Loucy (cell line): ENCODE data around the gene USP2.
A peak's percentile ranks its signal among the peaks of the same experiment; 100 is the strongest.
"Not testable (repeated sequence)": the region's sequence is repeated elsewhere in the genome, so short reads cannot be mapped to it uniquely, and the experiment has no call there.

Experiments
- H2AFZ ChIP-seq: fragments of 200-600 bp; sonication (generic); 2 replicates; pipeline ENCODE4 v1.6.0; 2016; ENCODE audit warnings: antibody characterized with exemption, mild to moderate bottlenecking, low read length, moderate library complexity
- H3F3A ChIP-seq: fragments of 200-600 bp; 2 replicates; pipeline ENCODE4 v1.6.0; 2016; ENCODE audit warnings: antibody characterized with exemption, low read depth, mild to moderate bottlenecking
- H3K27me3 ChIP-seq: fragments of 200-600 bp; sonication (generic); 2 replicates; pipeline ENCODE4 v1.6.1; 2014; ENCODE audit warnings: low read length, mild to moderate bottlenecking; ENCODE audit not compliant: insufficient read depth, poor library complexity, severe bottlenecking
- H3K36me3 ChIP-seq: fragments of 200-600 bp; sonication (generic); 2 replicates; pipeline ENCODE4 v1.6.1; 2016; ENCODE audit warnings: low read length; ENCODE audit not compliant: insufficient read depth
- H3K4me1 ChIP-seq: fragments of 200-600 bp; sonication (generic); 2 replicates; pipeline ENCODE4 v1.5.1; 2014; ENCODE audit warnings: low read length, mild to moderate bottlenecking; ENCODE audit not compliant: insufficient read depth, poor library complexity, severe bottlenecking
- H3K4me2 ChIP-seq: fragments of 200-600 bp; sonication (generic); 2 replicates; pipeline ENCODE4 v1.6.0; 2014; ENCODE audit warnings: antibody characterized with exemption, low read length, low read depth, mild to moderate bottlenecking; ENCODE audit not compliant: poor library complexity, severe bottlenecking
- H3K4me3 ChIP-seq: fragments of 200-600 bp; sonication (generic); 2 replicates; pipeline ENCODE4 v1.5.1; 2014; ENCODE audit warnings: low read length, mild to moderate bottlenecking, mixed read lengths; ENCODE audit not compliant: poor library complexity, severe bottlenecking
- H3K79me2 ChIP-seq: fragments of 200-600 bp; sonication (generic); 2 replicates; pipeline ENCODE4 v1.6.1; 2014; ENCODE audit warnings: low read length; ENCODE audit not compliant: insufficient read depth
- H3K9ac ChIP-seq: fragments of 200-600 bp; sonication (generic); 2 replicates; pipeline ENCODE4 v1.6.0; 2014; ENCODE audit warnings: mild to moderate bottlenecking, low read depth, low read length, moderate library complexity; ENCODE audit not compliant: poor library complexity, severe bottlenecking
- H3K9me2 ChIP-seq: fragments of 200-600 bp; sonication (generic); replicated peaks from 2 replicates; pipeline ENCODE4 v1.6.1; 2016; ENCODE audit warnings: low read depth, low read length, mixed read lengths
- H3K9me3 ChIP-seq: fragments of 200-600 bp; sonication (generic); 2 replicates; pipeline ENCODE4 v1.6.1; 2014; ENCODE audit warnings: mild to moderate bottlenecking, antibody characterized with exemption, low read length, low read depth; ENCODE audit not compliant: insufficient read depth
- H4K20me1 ChIP-seq: fragments of 200-600 bp; sonication (generic); 2 replicates; pipeline ENCODE4 v1.6.0; 2014; ENCODE audit warnings: antibody characterized with exemption, low read length, mild to moderate bottlenecking; ENCODE audit not compliant: insufficient read depth, poor library complexity, severe bottlenecking
- EZH2phosphoT487 ChIP-seq: fragments of 200-600 bp; IDR thresholded peaks from 2 replicates; pipeline ENCODE4 v1.6.1; 2018; ENCODE audit warnings: antibody characterized with exemption, mild to moderate bottlenecking, moderate library complexity, borderline replicate concordance
- TF ChIP-seq, protein P1 (sequence below): fragments of 200-600 bp; sonication (generic); conservative IDR thresholded peaks from 2 replicates; pipeline ENCODE4 v1.5.1; 2014; ENCODE audit warnings: mild to moderate bottlenecking, antibody characterized with exemption, low read length

USP2 gene

GRCh38 chr11:119389611-119390254, 8.2 kb upstream of the USP2 start:
- Histone ChIP-seq H3F3A (no peaks in the 10 kb centered on the region), H3K36me3 (no peaks in the 10 kb centered on the region), H3K9me2 (no peaks in the 10 kb centered on the region), H3K9ac (no peak overlapping the region), H2AFZ (no peak overlapping the region), H3K4me1 (no peaks in the 10 kb centered on the region), H3K4me2 (no peak overlapping the region), H4K20me1 (no peaks in the 10 kb centered on the region), H3K9me3 (no peaks in the 10 kb centered on the region), H3K79me2 (no peaks in the 10 kb centered on the region), H3K27me3 (no peaks in the 10 kb centered on the region), H3K4me3 (no peak overlapping the region)
- TF ChIP-seq, protein P1, sequence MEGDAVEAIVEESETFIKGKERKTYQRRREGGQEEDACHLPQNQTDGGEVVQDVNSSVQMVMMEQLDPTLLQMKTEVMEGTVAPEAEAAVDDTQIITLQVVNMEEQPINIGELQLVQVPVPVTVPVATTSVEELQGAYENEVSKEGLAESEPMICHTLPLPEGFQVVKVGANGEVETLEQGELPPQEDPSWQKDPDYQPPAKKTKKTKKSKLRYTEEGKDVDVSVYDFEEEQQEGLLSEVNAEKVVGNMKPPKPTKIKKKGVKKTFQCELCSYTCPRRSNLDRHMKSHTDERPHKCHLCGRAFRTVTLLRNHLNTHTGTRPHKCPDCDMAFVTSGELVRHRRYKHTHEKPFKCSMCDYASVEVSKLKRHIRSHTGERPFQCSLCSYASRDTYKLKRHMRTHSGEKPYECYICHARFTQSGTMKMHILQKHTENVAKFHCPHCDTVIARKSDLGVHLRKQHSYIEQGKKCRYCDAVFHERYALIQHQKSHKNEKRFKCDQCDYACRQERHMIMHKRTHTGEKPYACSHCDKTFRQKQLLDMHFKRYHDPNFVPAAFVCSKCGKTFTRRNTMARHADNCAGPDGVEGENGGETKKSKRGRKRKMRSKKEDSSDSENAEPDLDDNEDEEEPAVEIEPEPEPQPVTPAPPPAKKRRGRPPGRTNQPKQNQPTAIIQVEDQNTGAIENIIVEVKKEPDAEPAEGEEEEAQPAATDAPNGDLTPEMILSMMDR: peak; percentile 62
- no peak for TF ChIP-seq EZH2phosphoT487

DNA sequence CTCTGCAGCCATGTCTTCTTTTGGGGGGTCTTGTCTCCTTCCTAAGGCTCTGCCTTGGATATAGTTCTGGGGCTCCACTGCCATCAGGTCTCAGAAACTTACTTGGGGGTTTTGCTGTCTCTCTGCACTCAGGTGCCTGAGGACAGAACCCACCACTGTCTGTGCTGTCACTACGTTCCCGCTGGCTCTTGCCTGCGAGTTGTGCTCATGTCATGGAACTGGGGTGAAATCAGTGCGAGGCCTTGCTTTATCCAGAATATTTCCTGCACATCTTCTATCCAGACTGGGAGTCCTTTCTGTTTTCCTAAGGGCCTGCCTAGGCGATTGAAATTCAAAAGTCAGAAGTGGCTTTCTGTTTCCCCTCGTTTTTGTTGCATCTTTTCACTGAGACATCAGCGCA, 6.6 kb upstream of the USP2 start:
- Histone ChIP-seq H3K4me1 (no peaks in the 10 kb centered on the region), H4K20me1 (no peaks in the 10 kb centered on the region), H3K9me3 (no peaks in the 10 kb centered on the region), H3K79me2 (no peaks in the 10 kb centered on the region), H3K27me3 (no peaks in the 10 kb centered on the region), H3F3A (no peaks in the 10 kb centered on the region), H3K4me3 (no peak overlapping the region), H3K4me2 (no peak overlapping the region), H2AFZ (no peak overlapping the region), H3K36me3 (no peaks in the 10 kb centered on the region), H3K9ac (no peak overlapping the region), H3K9me2 (no peaks in the 10 kb centered on the region)
- no peak for TF ChIP-seq EZH2phosphoT487
- TF ChIP-seq, protein P1: no peak

GRCh38 chr11:119384332-119384731, 2.8 kb upstream of the USP2 start:
- Histone ChIP-seq H2AFZ (no peak overlapping the region), H3K9me2 (no peaks in the 10 kb centered on the region), H3K79me2 (no peaks in the 10 kb centered on the region), H3K36me3 (no peaks in the 10 kb centered on the region), H3K9ac (no peak overlapping the region), H3K4me2 (no peak overlapping the region), H3K4me3 (no peak overlapping the region), H4K20me1 (no peaks in the 10 kb centered on the region), H3K9me3 (no peaks in the 10 kb centered on the region), H3K4me1 (peaks cover 7% of the 10 kb centered on the region), H3K27me3 (no peaks in the 10 kb centered on the region), H3F3A (no peaks in the 10 kb centered on the region)
- TF ChIP-seq, protein P1: no peak
- no peak for TF ChIP-seq EZH2phosphoT487

DNA sequence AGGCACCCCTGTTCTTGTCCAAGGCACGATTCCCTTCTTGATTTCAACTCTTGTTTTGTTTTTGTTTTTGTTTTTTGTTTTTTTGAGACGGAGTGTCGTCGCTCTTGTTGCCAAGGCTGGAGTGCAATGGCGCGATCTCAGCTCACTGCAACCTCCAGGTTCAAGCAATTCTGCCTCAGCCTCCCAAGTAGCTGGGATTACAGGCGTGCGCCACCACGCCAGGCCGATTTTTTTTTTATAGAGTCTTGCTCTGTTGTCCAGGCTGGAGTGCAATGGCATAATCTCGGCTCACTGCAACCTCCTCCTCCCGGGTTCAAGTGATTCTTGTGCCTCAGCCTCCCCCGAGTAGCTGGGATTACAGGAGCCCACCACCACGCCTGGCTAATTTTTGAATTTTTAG, 1.0 kb upstream of the USP2 start:
- not testable (repeated sequence) for H3K9me3 ChIP-seq, H3K9me2 ChIP-seq, H3K36me3 ChIP-seq, H3F3A ChIP-seq, H3K79me2 ChIP-seq, H3K9ac ChIP-seq, H3K4me2 ChIP-seq, H3K4me3 ChIP-seq, H3K27me3 ChIP-seq, H4K20me1 ChIP-seq, H2AFZ ChIP-seq
- peaks cover 18% of the 10 kb centered on the region for H3K4me1 ChIP-seq
